HG02571 (cell line): ENCODE data around the gene LINC01488.

ENCODE experiments used
- ATAC-seq: cut with Tn5 transposase; IDR thresholded peaks from one replicate; pipeline ENCODE4 v1.9.1; 2021; ENCODE audit warnings: mild to moderate bottlenecking, moderate library complexity; ENCODE audit not compliant: unreplicated experiment

LINC01488 gene

GRCh38 chr11:69444381-69445130 is 36.9 kb upstream of the LINC01488 start:
- no peak for ATAC-seq

GRCh38 chr11:69445131-69445470 is 36.4 kb upstream of the LINC01488 start:
- no peak for ATAC-seq

GRCh38 chr11:69446108-69446507 is 35.4 kb upstream of the LINC01488 start:
- ATAC-seq = no peak

DNA sequence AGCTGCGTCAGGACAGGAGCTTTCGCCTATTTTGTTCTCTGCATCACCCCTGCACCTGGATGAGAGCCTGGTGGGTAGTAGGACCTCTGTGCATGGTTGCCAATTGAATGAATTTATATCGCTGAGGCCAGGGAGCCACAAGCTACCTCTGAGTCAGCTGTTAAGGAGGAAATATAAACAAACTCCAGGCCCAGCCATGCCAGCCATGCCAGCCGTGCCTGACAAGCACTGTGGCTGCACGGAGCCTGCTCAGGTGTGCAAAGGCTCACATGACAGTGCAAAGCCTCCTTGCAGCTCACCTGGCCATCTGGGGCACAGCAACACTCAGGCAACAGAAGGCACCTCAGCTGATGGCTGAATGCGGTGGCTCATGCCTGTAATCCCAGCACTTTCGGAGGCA is 33.7 kb upstream of the LINC01488 start:
- no peak for ATAC-seq

- no peak for ATAC-seq
These were observed 32.8 kb upstream of the LINC01488 start for GRCh38 chr11:69448471-69449284.

DNA sequence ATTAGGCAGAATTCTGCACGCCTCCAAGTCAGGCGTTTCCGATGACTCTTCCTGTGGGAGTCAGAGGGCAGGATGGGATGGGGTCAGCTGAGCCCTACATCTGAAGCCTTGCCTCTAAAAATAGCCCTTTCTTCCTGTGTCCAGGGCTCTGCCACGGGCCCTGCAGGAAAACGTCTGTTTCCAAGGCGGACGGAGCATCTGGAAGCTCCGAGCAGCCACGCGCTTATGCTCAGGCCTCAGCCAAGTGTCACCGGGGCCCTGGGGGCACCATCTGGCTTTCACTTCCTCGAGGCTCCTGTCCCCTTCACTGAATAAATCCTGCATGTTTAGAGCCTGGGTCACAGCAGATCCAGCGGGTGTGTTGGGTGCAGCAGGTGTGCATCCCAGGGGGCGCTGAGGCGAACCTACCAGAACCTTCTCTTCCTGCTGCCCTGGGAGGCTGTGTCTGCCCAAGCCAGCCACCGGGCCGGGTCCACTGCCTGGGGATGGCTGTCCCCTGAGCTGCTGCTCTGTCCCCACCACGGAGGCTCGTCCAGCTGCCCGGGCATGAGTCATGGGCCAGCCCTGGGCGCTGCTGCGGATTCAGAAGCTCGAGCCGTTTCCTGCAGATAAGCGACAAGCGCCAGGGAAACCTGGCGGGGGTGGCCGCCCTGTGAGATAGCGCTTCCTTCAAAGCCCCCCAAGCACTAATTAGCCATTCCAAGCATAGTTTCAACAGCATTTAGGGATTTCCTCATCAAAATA is 32.0 kb upstream of the LINC01488 start:
- no peak for ATAC-seq

GRCh38 chr11:69450064-69450856 is 31.2 kb upstream of the LINC01488 start:
- no peak for ATAC-seq

DNA sequence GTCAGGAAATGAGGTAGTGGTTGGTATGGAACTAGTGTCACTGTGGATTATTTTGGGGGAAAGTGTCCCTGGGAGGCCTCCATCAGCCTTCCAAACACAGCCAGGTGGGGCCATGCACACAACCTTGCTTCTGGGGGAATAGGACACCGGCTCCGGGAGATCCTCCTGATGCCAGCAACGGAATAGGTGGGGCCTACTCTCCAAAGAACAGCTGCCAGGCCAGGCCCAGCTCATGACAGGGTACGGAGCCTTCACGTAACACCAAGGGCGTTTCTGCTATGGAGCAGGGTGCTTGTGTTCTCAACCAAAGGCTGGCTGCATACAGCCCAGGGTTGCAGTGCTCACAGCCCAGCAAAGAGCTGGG is 30.6 kb upstream of the LINC01488 start:
- ATAC-seq = no peak

DNA sequence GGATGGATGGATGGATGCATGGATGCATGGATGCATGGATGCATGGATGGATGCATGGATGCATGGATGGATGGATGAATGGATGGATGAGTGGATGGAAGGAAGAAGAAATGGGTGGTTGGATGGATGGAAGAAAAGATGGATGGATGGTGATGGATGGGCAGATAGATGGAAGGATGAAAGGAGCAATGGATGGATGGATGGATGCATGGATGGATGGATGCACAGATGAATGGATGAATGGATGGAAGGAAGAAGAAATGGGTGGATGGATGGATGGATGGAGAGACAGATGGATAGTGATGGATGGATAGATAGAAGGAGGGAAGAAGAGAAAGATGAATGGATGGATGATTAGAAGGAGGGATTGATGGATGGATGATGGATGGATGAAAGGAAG is 30.2 kb upstream of the LINC01488 start:
- ATAC-seq = no peak

GRCh38 chr11:69452206-69452987 is 29.1 kb upstream of the LINC01488 start:
- ATAC-seq = no peak

- no peak for ATAC-seq
These were observed 28.3 kb upstream of the LINC01488 start for GRCh38 chr11:69453151-69453550.

DNA sequence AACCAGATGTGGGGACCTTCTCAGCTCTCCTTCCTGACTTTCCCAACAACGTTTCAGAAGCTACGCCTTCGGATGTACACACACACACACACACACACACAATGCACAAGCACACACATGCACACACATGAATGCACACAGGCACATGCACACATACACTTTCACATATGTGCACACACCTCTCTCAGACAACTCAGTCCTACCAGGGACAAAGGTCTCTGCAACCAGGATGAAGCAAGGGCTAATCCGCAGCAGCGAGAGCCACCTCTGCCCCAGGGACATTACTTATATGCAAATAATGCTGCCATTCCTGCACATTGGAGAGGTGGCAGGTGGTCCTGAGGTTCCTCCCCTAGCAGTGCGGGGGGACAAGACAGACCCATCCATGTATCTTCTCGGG is 27.4 kb upstream of the LINC01488 start:
- ATAC-seq = no peak

GRCh38 chr11:69455969-69456368 is 25.5 kb upstream of the LINC01488 start:
- ATAC-seq = no peak

DNA sequence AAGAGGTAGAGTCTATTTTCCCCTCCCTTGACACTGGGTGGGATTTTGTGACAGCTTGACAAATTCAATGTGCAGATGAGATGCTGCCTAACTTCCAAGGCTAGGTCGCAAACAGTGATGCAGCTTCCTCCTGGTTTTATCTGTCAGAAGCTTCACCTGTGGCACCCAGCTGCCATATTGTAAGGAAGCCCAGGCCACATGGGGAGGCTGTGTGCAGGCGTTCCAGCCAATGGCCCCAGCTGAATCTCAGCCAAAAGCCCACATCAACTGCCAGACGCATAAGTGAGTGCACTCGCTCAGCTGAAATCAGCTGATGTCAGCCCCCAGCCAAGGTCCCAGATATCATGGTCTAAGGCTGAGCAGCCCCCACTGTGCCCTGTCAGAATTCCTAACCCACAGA is 24.8 kb upstream of the LINC01488 start:
- no peak for ATAC-seq

- no peak for ATAC-seq
These were observed 21.5 kb upstream of the LINC01488 start for GRCh38 chr11:69459848-69460539.

DNA sequence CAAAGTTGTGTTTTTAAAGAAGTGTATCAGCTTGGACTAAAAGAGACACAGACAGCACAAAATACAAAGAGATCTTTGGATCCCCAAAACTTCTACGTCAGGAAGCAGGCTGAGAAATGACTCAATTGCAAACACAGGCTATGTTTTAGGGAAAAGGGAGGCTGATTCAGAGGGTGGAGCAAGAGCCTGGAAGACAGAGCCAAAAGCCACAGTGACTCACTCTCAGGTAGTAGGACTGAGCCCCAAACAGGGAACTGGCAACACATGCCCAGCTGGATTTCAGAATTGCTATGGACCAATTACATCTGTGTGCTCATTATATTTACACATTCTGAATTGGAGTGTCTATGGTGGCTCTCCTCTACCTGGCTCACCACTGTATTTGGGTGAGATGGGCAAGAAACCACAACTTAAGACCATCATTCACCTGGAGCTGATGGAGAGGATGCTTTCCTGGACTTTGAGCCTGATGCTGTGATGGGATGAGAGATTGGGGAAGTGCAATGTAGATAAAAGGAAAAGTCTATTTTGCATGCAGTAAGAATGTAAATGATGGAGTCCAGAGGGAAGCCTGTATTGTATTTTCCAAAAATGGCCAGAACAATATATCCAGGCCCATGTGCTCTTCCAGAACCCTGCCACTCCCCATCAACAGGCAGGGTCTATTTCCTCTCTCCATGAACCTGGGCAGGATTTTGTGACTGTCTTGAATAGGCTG is 20.8 kb upstream of the LINC01488 start:
- ATAC-seq = no peak

- ATAC-seq = no peak
These were observed 20.0 kb upstream of the LINC01488 start for GRCh38 chr11:69461272-69461962.
